SK-N-SH treated with all-trans-retinoic acid at 6 μM for 48 hours (cell line): ENCODE results near the gene ABHD8.

ENCODE experiments used
- BACH2 ChIP-seq: fragments of 250-450 bp; sonication (Bioruptor Pico); IDR thresholded peaks from 2 replicates; pipeline ENCODE4 v1.9.0; 2021; ENCODE audit warnings: mild to moderate bottlenecking, borderline replicate concordance
- CSDC2 ChIP-seq: fragments of 250-450 bp; sonication (Bioruptor Pico); IDR thresholded peaks from 2 replicates; pipeline ENCODE4 v1.5.0; 2020; ENCODE audit warnings: mild to moderate bottlenecking, moderate library complexity
- ISL1 ChIP-seq: fragments of 250-450 bp; sonication (Bioruptor Pico); IDR thresholded peaks from 2 replicates; pipeline ENCODE4 v2.1.2; 2022; ENCODE audit warnings: mild to moderate bottlenecking, moderate library complexity
- RARB ChIP-seq: fragments of 250-450 bp; sonication (Bioruptor Pico); IDR thresholded peaks from 2 replicates; pipeline ENCODE4 v1.8.0; 2021; ENCODE audit warnings: mild to moderate bottlenecking, moderate library complexity

DNA sequence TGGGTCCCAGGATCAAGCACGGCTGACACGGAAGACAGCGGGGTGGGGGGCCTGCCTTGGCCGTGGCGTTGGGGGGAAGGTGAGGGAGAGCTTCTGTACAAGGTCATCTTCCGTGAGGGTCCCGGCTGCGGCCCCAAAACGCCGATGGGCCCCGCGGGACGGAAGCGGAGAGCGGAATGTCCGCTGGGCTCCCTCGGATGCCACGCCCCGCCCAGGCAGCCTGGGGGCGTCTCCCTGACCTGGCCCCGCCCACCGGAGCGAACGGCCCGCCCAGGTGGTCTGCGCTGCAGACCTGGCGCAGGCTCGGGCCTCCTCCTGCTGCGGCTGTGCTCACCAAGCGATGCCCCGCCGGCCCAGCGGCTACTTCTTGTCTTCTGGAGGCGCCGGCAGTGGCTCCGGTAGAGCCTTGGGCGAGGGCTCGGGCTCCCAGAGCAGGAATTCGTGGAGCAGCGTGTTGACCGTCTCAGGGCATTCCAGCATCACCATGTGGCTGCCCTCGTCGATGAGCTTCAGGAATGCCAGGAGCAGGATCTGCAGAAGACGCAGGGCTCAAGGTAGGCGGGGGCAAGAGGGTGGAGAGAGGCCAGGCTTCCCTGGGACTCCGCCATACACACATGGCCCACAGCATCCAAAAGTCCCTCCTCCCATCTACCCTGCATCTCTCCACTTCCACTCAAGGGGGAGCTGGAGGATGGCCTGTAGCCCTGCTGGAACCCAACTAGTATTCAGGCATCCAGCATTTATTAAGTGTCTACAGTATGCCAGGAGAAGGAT, 10.7 kb downstream of the ABHD8 start:
- TF ChIP-seq CSDC2 (CRISPR knock-in tag) (no peak), BACH2 (CRISPR knock-in tag) (no peak), RARB (CRISPR knock-in tag) (no peak), ISL1 (CRISPR knock-in tag) (no peak)
